Kidney (tissue), 14 donors: Measurements from ENCODE around the gene HOTAIR. TPM values are rescaled to one million over a fixed set of nuclear protein-coding genes. Genes with fewer than 3 reads are reported as not detected.

ENCODE experiments used
- DNase-seq, 5 donors: peaks; one replicate each; pipeline ENCODE4 v3.0.0-alpha.2; 2013 to 2020
- FAIRE-seq: peaks from 2 replicates; lab custom pipeline; 2012; peaks lifted over from hg19 to GRCh38; lab: Jason Lieb, UNC
- H3K27ac ChIP-seq, 2 donors: one replicate each; pipeline ENCODE4 v1.7.0; 2013; ENCODE audit warnings: low read depth in 2 of 2, low read length in 2 of 2, inconsistent platforms in 1 of 2
- H3K27me3 ChIP-seq: one replicate; pipeline ENCODE4 v1.7.1; 2013; ENCODE audit warnings: low read length, inconsistent platforms; ENCODE audit not compliant: control insufficient read depth, insufficient read depth
- H3K36me3 ChIP-seq, 3 donors: one replicate each; pipeline versions ENCODE4 v1.7.0 to v1.7.1; 2013; ENCODE audit warnings: low read length in 3 of 3, control low read depth in 1 of 3, inconsistent platforms in 1 of 3; ENCODE audit not compliant: insufficient read depth in 3 of 3, control insufficient read depth in 2 of 3
- H3K4me1 ChIP-seq, 3 donors: one replicate each; pipeline versions ENCODE4 v1.7.0 to v1.7.1; 2013; ENCODE audit warnings: low read length in 3 of 3, inconsistent platforms in 1 of 3, low read depth in 1 of 3; ENCODE audit not compliant: control insufficient read depth in 2 of 3, insufficient read depth in 2 of 3
- H3K4me3 ChIP-seq, 3 donors: one replicate each; pipeline versions ENCODE4 v1.7.0 to v1.8.1; 2013; ENCODE audit warnings: low read length in 3 of 3, control low read depth in 1 of 3, inconsistent platforms in 1 of 3
- H3K9ac ChIP-seq, 3 donors: one replicate each; pipeline versions ENCODE4 v1.7.0 to v1.7.1; 2013; ENCODE audit warnings: low read length in 3 of 3, control low read depth in 1 of 3, inconsistent platforms in 1 of 3
- H3K9me3 ChIP-seq, 3 donors: one replicate each; pipeline versions ENCODE4 v1.7.0 to v1.7.1; 2013; ENCODE audit warnings: low read length in 3 of 3, control low read depth in 1 of 3, inconsistent platforms in 1 of 3; ENCODE audit not compliant: control insufficient read depth in 2 of 3, insufficient read depth in 1 of 3
- intact Hi-C: fragments of 100-400 bp; cut with DNase I; formaldehyde crosslinking; loops from one replicate; pipeline ENCODE4 v1.11.1; 2022
- polyA plus RNA-seq: library from polyadenylated mRNA; stranded (reverse); fragments of 350-450 nt; fragmentation: Illumina TruSeq; extraction: RNeasy Lipid Tissue Mini Kit (QIAGEN cat#74804); gene quantifications from one replicate; pipeline ENCODE4 v1.2.3, GENCODE V29; 2014; ENCODE audit warnings: low read depth, low replicate concordance; ENCODE audit not compliant: insufficient read depth
- total RNA-seq: library from RNA; stranded (reverse); fragmentation: NEBNext Ultra II Directional; extraction: Animal tissue kit (Norgen Biotek cat#: 25700); gene quantifications from one replicate; pipeline ENCODE4 v1.2.1, GENCODE V29; 2021
- TF ChIP-seq, protein P1 (sequence below): IDR thresholded peaks from 3 replicates; pipeline ENCODE4 v1.5.1; 2012; ENCODE audit warnings: mild to moderate bottlenecking, moderate library complexity, borderline replicate concordance; ENCODE audit not compliant: insufficient read depth; ENCODE audit errors: extremely low read depth
- donor health status: control.
- donor health status: control.
- donor health status: control.
- donor health status: control.
- donor health status: control.
- donor health status: DM: yes; HTN: yes; CAD: no.
- donor health status: Normal renal cell carcinoma (clear cell type).

The HOTAIR gene
- total and polyA plus RNA-seq, 2 donors from 2014 or later, result 0.52 to 0.76 TPM

DNA sequence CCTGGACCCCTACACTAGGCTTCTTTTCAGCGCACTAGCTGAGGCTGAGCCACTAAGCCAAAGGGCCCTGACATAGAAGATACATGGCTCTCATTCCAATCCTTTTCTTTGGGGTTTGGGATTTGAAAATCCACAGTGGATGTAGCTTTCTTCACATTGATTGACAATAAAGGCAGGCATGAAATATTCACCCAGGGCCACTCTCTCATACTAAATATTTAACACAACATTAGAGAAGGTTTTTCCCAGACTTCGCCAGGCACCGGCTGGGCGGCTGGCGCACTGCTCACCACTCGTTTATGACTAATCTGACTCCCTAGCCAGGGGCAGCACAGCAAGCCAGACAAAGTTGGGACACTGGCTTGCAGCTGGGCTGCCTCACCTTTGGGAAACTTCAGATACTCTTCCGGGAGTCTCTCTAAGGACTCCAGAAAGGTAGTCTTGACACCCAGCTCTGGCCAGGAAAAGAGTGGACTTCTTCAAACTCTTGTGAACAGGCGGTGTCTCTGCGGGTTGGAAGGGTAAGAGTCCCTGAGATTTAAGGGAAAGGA is 2.5 kb downstream of the HOTAIR start:
- TF ChIP-seq, protein P1, sequence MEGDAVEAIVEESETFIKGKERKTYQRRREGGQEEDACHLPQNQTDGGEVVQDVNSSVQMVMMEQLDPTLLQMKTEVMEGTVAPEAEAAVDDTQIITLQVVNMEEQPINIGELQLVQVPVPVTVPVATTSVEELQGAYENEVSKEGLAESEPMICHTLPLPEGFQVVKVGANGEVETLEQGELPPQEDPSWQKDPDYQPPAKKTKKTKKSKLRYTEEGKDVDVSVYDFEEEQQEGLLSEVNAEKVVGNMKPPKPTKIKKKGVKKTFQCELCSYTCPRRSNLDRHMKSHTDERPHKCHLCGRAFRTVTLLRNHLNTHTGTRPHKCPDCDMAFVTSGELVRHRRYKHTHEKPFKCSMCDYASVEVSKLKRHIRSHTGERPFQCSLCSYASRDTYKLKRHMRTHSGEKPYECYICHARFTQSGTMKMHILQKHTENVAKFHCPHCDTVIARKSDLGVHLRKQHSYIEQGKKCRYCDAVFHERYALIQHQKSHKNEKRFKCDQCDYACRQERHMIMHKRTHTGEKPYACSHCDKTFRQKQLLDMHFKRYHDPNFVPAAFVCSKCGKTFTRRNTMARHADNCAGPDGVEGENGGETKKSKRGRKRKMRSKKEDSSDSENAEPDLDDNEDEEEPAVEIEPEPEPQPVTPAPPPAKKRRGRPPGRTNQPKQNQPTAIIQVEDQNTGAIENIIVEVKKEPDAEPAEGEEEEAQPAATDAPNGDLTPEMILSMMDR, result no peak
- Histone ChIP-seq H3K27me3 (peaks cover 33% of the 10 kb centered on the region), H3K9me3 (no peaks in the 10 kb centered on the region), H3K27ac (no peak overlapping the region), H3K4me3 (no peak overlapping the region), H3K9ac (no peak overlapping the region), H3K4me1 (peaks cover 0 to 3% (median 0%) of the 10 kb centered on the region in 3 donors), H3K36me3 (no peaks in the 10 kb centered on the region)
- intact Hi-C loops, result no loop called here
- DNase-seq (no peak), FAIRE-seq (no peak)

DNA sequence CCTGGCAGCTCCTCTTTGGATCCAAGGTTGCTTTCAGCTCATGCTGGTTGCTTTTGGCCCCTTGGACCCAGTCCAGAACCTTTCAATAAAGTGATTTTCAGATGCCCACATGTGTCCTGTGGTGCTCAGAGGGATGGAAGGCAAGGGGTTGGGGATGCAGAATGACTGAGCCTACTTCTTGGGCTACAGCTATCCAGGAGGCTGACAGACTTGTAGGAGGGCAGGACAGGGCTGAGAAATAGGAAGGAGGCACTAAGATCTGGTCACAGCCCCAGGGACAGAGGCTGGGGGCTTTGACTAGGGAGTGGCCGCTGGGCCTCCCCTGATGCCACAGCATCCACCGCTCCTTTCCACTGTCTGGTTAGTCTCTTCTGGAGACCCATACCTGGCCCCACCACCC is 3.1 kb downstream of the HOTAIR start:
- Histone ChIP-seq H3K27ac (no peak overlapping the region), H3K27me3 (peaks cover 38% of the 10 kb centered on the region), H3K4me1 (peaks cover 0 to 3% (median 0%) of the 10 kb centered on the region in 3 donors), H3K4me3 (no peak overlapping the region), H3K9ac (no peak overlapping the region), H3K9me3 (no peaks in the 10 kb centered on the region), H3K36me3 (no peaks in the 10 kb centered on the region)
- DNase-seq, result no peak
- FAIRE-seq, result no peak
- TF ChIP-seq, protein P1, result no peak
- intact Hi-C loops, result no loop called here

DNA sequence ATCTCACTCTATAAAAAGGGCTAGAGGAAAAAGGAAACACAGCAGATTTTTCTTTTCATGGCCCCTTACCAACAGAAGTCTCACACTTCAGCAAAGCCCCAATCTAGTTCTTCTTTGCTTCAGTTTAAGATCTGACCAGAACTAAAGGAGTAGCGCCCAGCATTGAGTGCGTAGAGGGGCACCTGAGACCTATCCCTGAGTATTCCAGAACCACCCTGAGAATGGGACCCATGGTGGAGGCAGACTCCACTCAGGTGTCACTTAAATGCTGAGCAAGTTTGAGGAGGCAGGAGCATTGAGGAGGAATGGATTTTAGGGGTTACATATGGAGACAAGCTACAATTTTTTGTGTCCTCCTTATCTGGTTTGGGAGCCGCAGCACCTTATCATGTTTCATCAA is 3.6 kb downstream of the HOTAIR start:
- H3K36me3 ChIP-seq, result no peaks in the 10 kb centered on the region
- TF ChIP-seq, protein P1, result no peak
- H3K4me1 ChIP-seq, result peaks cover 0 to 3% (median 0%) of the 10 kb centered on the region in 3 donors
- intact Hi-C loops, result no loop called here
- no peak overlapping the region for H3K27ac ChIP-seq
- no peak overlapping the region for H3K4me3 ChIP-seq
- H3K27me3 ChIP-seq, result peaks cover 40% of the 10 kb centered on the region
- DNase-seq (no peak), FAIRE-seq (no peak)
- no peaks in the 10 kb centered on the region for H3K9me3 ChIP-seq
- H3K9ac ChIP-seq, result no peak overlapping the region

DNA sequence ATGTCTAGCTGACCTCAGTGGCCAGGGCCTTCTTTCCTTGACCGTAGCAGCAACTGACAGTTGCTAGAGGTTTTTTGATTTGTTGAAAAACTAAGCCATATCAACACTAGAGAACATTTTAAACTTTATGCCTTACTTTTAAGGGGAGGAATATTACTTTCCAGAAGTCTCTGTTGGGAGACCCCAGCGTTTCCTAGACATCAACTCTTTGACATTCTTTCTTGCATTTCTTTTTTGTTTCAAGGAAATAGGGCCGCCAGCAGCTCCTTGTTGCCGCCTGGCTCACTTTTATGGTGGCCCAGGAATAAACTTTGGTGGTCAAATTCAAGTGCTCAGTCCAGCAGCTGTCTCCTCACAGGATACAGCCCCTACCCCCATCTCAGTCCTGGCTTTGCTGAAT is 4.3 kb downstream of the HOTAIR start:
- no peak for DNase-seq
- peaks cover 43% of the 10 kb centered on the region for H3K27me3 ChIP-seq
- FAIRE-seq, result no peak
- TF ChIP-seq, protein P1, result no peak
- H3K4me1 ChIP-seq, result peaks cover 0 to 1% (median 0%) of the 10 kb centered on the region in 3 donors
- no peak overlapping the region for H3K9ac ChIP-seq
- intact Hi-C loops, result no loop called here
- H3K4me3 ChIP-seq, result no peak overlapping the region
- H3K9me3 ChIP-seq, result no peaks in the 10 kb centered on the region
- H3K27ac ChIP-seq, result no peak overlapping the region
- H3K36me3 ChIP-seq, result no peaks in the 10 kb centered on the region
